NT2/D1 (cell line): ENCODE data around the gene CCDC134.

Experiments
- SUZ12 ChIP-seq: IDR thresholded peaks from 2 replicates; pipeline ENCODE4 v1.6.1; 2011; ENCODE audit not compliant: insufficient read length, insufficient read depth; ENCODE audit errors: extremely low read depth
- YY1 ChIP-seq: IDR thresholded peaks from 2 replicates; pipeline ENCODE4 v1.6.1; 2011; ENCODE audit not compliant: insufficient read length, insufficient read depth
- ZNF274 ChIP-seq: IDR thresholded peaks from 2 replicates; pipeline ENCODE4 v1.6.1; 2011; ENCODE audit warnings: mild to moderate bottlenecking, low read depth, low read length

GRCh38 chr22:41793871-41794270 lies 6.6 kb upstream of the CCDC134 start:
- TF ChIP-seq SUZ12 (no peak), YY1 (no peak), ZNF274 (no peak)
